Fibroblast of pulmonary artery (primary cell): ENCODE measurements around the gene KIFC1.

ENCODE experiments used
- DNase-seq: peaks from one replicate; pipeline ENCODE4 v3.0.0-alpha.2; 2010; ENCODE audit warnings: low read depth
- H3K4me3 ChIP-seq: replicated peaks from 2 replicates; pipeline ENCODE4 v1.5.1; 2011; ENCODE audit warnings: low read depth, mild to moderate bottlenecking, control low read depth, low read length, moderate library complexity
- TF ChIP-seq, protein P1 (sequence below): IDR thresholded peaks from 2 replicates; pipeline ENCODE4 v1.5.1; 2011; ENCODE audit warnings: mild to moderate bottlenecking, control low read depth, low read length, inconsistent platforms; ENCODE audit errors: missing control alignments

KIFC1 gene

DNA sequence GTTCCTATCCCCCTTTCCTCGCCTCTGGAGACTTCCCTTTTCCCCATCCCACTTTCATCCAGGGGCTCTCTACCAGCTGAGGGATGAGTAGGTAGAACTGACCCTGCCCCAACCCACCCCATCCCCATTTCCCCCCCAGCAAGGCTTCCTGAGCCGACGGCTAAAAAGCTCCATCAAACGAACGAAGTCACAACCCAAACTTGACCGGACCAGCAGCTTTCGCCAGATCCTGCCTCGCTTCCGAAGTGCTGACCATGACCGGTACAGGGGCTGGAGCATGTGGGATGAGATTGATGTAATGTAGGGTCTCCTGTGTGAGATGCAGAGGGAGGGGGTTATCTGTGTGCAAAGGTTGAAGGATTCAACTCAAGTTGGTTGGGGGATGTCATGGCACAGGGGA lies 40.9 kb downstream of the KIFC1 start:
- no peak overlapping the region for H3K4me3 ChIP-seq
- DNase-seq, result no peak
- TF ChIP-seq, protein P1, sequence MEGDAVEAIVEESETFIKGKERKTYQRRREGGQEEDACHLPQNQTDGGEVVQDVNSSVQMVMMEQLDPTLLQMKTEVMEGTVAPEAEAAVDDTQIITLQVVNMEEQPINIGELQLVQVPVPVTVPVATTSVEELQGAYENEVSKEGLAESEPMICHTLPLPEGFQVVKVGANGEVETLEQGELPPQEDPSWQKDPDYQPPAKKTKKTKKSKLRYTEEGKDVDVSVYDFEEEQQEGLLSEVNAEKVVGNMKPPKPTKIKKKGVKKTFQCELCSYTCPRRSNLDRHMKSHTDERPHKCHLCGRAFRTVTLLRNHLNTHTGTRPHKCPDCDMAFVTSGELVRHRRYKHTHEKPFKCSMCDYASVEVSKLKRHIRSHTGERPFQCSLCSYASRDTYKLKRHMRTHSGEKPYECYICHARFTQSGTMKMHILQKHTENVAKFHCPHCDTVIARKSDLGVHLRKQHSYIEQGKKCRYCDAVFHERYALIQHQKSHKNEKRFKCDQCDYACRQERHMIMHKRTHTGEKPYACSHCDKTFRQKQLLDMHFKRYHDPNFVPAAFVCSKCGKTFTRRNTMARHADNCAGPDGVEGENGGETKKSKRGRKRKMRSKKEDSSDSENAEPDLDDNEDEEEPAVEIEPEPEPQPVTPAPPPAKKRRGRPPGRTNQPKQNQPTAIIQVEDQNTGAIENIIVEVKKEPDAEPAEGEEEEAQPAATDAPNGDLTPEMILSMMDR, result no peak

DNA sequence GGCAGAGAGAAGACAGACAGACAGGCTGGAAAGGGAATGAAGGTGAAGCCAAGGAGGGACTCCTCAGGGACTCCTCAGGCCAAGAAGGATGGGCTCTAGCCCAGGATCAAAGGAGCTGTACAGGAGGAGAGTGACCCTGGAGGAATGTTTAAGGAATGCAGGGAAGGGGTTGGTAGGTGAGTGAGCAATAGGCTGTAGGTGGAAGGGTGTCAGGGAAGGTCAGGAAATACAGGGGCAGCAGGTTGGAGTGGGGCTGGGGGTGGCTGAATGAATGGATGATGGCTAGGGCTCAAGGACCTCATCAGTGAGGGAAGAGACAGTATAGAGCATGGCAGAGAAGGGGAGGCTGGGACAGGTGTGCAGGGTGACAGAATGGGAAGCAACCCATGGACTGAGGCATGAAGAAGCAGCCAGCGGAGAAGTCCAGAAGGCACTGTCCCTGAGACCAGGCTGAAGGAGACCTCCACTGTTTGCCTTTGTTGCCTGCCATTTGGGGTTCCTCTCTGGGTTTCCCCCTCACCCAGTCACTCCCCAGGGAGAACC lies 41.4 kb downstream of the KIFC1 start:
- DNase-seq, result no peak
- TF ChIP-seq, protein P1, result no peak
- no peak overlapping the region for H3K4me3 ChIP-seq

- no peak overlapping the region for H3K4me3 ChIP-seq
- DNase-seq, result peak; percentile 52
- TF ChIP-seq, protein P1, result no peak
Observed at GRCh38 chr6:33433544-33434191, 42.0 kb downstream of the KIFC1 start.

GRCh38 chr6:33434961-33435360 lies 43.3 kb downstream of the KIFC1 start:
- H3K4me3 ChIP-seq, result no peak overlapping the region
- DNase-seq, result no peak
- TF ChIP-seq, protein P1, result no peak

DNA sequence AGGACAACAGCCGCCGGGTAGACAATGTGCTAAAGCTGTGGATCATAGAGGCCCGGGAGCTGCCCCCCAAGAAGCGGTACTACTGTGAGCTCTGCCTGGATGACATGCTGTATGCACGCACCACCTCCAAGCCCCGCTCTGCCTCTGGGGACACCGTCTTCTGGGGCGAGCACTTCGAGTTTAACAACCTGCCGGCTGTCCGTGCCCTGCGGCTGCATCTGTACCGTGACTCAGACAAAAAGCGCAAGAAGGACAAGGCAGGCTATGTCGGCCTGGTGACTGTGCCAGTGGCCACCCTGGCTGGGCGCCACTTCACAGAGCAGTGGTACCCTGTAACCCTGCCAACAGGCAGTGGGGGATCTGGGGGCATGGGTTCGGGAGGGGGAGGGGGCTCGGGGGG lies 46.0 kb downstream of the KIFC1 start:
- DNase-seq, result no peak
- TF ChIP-seq, protein P1, result no peak

GRCh38 chr6:33438978-33439594 lies 47.5 kb downstream of the KIFC1 start:
- H3K4me3 ChIP-seq, result no peak overlapping the region
- TF ChIP-seq, protein P1, result no peak
- DNase-seq, result no peak

More for the DNA sequence above, 46.0 kb downstream of the KIFC1 start:
- H3K4me3 ChIP-seq, result no peak overlapping the region
